ENCODE results near the gene UBE2G1. TPM values are rescaled to one million over a fixed set of nuclear protein-coding genes. Genes with fewer than 3 reads are reported as not detected.
A peak's percentile ranks its signal among the peaks of the same experiment; 100 is the strongest.

UBE2G1 gene
- total and polyA plus RNA-seq, 9 of the 15 experiments (the other 6 are each of a cell fraction or from before 2014, with no cell fraction given): 10.1 to 65.9 (median 29.7) TPM

DNA sequence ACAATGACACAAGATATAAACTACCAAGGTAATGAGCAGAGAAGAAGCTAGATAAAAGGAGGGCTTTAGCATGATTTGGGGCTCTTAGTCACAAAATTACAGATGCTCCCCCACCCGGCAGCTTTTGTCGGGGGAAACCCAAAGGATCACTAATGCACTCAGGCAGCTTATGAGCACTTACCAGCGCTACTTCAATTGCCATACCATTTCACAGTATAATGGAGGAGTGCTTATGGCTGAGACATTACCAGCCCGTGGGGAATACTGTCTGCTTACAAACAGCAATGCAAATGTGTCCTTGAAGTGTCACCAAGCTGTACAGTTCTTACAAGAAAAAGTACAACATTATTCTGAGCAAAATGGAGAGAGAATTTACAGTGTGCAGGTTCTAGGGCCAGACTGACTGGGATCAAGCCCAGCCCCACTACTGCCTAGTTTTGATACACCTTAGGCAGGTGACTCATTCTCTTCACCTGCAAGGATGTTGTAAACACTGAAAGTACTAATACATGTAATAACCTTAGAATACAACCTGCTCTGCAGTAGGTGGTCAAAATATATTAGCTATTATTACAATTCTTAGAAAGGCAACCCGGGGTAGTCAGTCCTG lies 119.0 kb downstream of the UBE2G1 start:
- Histone ChIP-seq H3K9me3 (replicated peaks; ENCODE audit: control insufficient read depth, insufficient read depth, low read depth, low read length) (no peaks in the 10 kb centered on the region), H3K4me1 (replicated peaks in 1 of 2; ENCODE audit: control insufficient read depth in 2 of 2, insufficient read depth in 2 of 2, low read length in 2 of 2) (peaks cover 8 to 37% of the 10 kb centered on the region in 2 experiments; a peak in 4 of 5 replicates), H3K9ac (ENCODE audit: insufficient read depth in 1 of 2, low read depth in 2 of 2, low read length in 2 of 2) (no peak overlapping the region), H3K36me3 (ENCODE audit: control insufficient read depth, insufficient read depth, low read length) (peaks cover 18% of the 10 kb centered on the region; the same call in 1 of the 3 replicates), H3K27ac (ENCODE audit: extremely low read depth, low read depth, low read length) (peak overlapping the region; percentile 48; the same call in 1 of the 3 replicates), H3K4me3 (no peak overlapping the region), H4K20me1 (replicated peaks; ENCODE audit: control insufficient read depth, insufficient read depth, low read length) (peaks cover 6% of the 10 kb centered on the region), H3K27me3 (ENCODE audit: control insufficient read depth in 2 of 2, insufficient read depth in 2 of 2, low read length in 2 of 2) (no peaks in the 10 kb centered on the region), H3K4me2 (ENCODE audit: insufficient read depth, low read length) (peak overlapping the region; percentile 66; the same call in 1 of the 2 replicates), H3K9me1 (ENCODE audit: control insufficient read depth, insufficient read depth, low read length) (no peaks in the 10 kb centered on the region), H2AFZ (ENCODE audit: low read depth, low read length) (no peak overlapping the region), H3K79me2 (ENCODE audit: control insufficient read depth, insufficient read depth, low read length) (peaks cover 79% of the 10 kb centered on the region)
- no peak for DNase-seq (ENCODE audit: extremely low read depth in 1 of 4, low spot score in 3 of 4)
- BruUV-seq (replicated peaks): no TSS peak
- ChIA-PET POLR2A (interaction anchor here (0.6 to 1.0 kb wide), 4 partner anchors 10 to 132 kb away, joined by 3 to 4 read pairs (median 3); partner anchors contain the start of gene ANKFY1), CTCF (ENCODE audit: low intra/inter-chr PET ratio) (no interaction called here)
- in situ Hi-C loops (cut with MboI) (no loop called here), intact Hi-C loops (cut with micrococcal nuclease) (no loop called here)
- no peak for ATAC-seq
- peak; percentile 11 for FAIRE-seq
- TF ChIP-seq ADNP (tag; IDR thresholded peaks at IDR 0.05): no peak
- TF ChIP-seq HDAC6 (IDR thresholded peaks at IDR 0.05; ENCODE audit: low read depth, low read length): no peak
- TF ChIP-seq ZNF695 (CRISPR knock-in tag; IDR thresholded peaks at IDR 0.05): no peak
- TF ChIP-seq LCOR (CRISPR knock-in tag; IDR thresholded peaks at IDR 0.05): no peak
- TF ChIP-seq ZC3H8 (IDR thresholded peaks at IDR 0.05): no peak
- no peak for TF ChIP-seq PHF21A (IDR thresholded peaks at IDR 0.05; ENCODE audit: borderline replicate concordance, low read depth)
- no peak for TF ChIP-seq CREB3L1 (IDR thresholded peaks at IDR 0.05; ENCODE audit: borderline replicate concordance, low read depth)
- TF ChIP-seq ZNF146 (CRISPR knock-in tag; IDR thresholded peaks at IDR 0.05; ENCODE audit: unreplicated experiment): no peak
- no peak for TF ChIP-seq CHD2 (IDR thresholded peaks at IDR 0.05; ENCODE audit: low read depth, low read length)
- TF ChIP-seq ZNF699 (CRISPR knock-in tag; IDR thresholded peaks at IDR 0.05; ENCODE audit: insufficient replicate concordance): no peak
- no peak for TF ChIP-seq FOXJ3 (CRISPR knock-in tag; IDR thresholded peaks at IDR 0.05)
- TF ChIP-seq, protein P1, sequence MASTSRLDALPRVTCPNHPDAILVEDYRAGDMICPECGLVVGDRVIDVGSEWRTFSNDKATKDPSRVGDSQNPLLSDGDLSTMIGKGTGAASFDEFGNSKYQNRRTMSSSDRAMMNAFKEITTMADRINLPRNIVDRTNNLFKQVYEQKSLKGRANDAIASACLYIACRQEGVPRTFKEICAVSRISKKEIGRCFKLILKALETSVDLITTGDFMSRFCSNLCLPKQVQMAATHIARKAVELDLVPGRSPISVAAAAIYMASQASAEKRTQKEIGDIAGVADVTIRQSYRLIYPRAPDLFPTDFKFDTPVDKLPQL (IDR thresholded peaks at IDR 0.05; ENCODE audit: extremely low read depth, insufficient read length): no peak
- TF ChIP-seq E2F8 (IDR thresholded peaks at IDR 0.05; ENCODE audit: low read depth, partially characterized antibody): no peak
- TF ChIP-seq HMG20B (CRISPR knock-in tag; IDR thresholded peaks at IDR 0.05): no peak
- 14% methylated on average over 5 of the region's 5 CpGs for WGBS (ENCODE audit: insufficient coverage, low coverage, missing lambda C conversion rate)

All from K562 (cell line).